Islet of Langerhans (tissue), 1 donor: Measurements from ENCODE around the gene CNNM3.

Experiments
- FAIRE-seq: peaks from one replicate; lab custom pipeline; 2011; peaks lifted over from hg19 to GRCh38; lab: Jason Lieb, UNC

CNNM3 gene

DNA sequence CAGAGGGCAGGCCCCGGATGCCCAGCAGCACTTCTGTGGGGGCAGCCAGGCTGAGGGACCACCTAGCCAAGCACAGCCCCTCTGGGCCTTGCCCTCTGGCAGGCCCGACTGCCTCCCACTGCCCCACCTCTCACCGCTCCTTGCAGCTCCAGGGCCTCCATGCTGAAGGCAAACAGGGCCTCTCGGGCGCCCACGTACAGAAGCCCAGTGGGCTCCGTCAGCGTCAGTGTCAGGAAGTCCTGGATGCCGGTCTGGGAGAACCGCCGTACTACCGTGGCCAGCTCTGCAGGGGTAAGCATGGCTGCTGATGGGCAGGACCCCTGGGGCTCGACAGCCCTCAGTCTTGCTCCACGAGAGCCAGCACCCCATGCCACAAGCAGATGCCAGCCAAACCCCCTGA, 50.1 kb downstream of the CNNM3 start:
- FAIRE-seq: no peak

DNA sequence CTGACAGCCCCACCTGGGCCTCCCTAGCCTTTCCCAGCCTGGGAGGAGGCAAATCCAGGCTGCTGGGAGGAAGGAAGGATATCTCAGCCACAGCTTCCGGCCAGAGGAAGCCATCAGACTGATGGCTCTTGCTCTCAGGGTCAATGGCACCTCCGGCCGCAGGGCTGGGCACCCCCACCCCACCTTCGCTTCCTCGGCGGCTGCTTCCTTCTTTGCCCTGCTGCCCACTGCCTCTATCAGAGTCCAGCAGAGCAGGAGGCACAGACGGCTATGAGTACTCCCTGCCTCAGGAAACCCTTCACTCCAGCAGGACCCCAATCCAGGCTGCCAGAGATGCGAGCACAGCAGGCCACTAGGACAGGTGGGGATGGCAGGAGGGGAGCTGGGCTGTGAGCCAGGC, 50.5 kb downstream of the CNNM3 start:
- no peak for FAIRE-seq

GRCh38 chr2:96866986-96867755, 51.1 kb downstream of the CNNM3 start:
- no peak for FAIRE-seq

GRCh38 chr2:96867756-96868554, 51.9 kb downstream of the CNNM3 start:
- no peak for FAIRE-seq

GRCh38 chr2:96868555-96869280, 52.6 kb downstream of the CNNM3 start:
- FAIRE-seq: no peak

- no peak for FAIRE-seq
Measured at GRCh38 chr2:96869281-96869821, 53.3 kb downstream of the CNNM3 start.

- FAIRE-seq: no peak
Measured at GRCh38 chr2:96869822-96870625, 54.0 kb downstream of the CNNM3 start, which contains the start of gene SEMA4C. SEMA4C (minus strand) TSS chr2:96870080; CDS start chr2:96867886, 2,194 bp downstream.

GRCh38 chr2:96870626-96871255, 54.7 kb downstream of the CNNM3 start:
- no peak for FAIRE-seq

- no peak for FAIRE-seq
Measured at GRCh38 chr2:96872591-96873349, 56.7 kb downstream of the CNNM3 start.

GRCh38 chr2:96873651-96874096, 57.6 kb downstream of the CNNM3 start:
- no peak for FAIRE-seq

- FAIRE-seq: no peak
Measured at GRCh38 chr2:96874198-96874831, 58.2 kb downstream of the CNNM3 start.

GRCh38 chr2:96875498-96876268, 59.6 kb downstream of the CNNM3 start:
- no peak for FAIRE-seq

DNA sequence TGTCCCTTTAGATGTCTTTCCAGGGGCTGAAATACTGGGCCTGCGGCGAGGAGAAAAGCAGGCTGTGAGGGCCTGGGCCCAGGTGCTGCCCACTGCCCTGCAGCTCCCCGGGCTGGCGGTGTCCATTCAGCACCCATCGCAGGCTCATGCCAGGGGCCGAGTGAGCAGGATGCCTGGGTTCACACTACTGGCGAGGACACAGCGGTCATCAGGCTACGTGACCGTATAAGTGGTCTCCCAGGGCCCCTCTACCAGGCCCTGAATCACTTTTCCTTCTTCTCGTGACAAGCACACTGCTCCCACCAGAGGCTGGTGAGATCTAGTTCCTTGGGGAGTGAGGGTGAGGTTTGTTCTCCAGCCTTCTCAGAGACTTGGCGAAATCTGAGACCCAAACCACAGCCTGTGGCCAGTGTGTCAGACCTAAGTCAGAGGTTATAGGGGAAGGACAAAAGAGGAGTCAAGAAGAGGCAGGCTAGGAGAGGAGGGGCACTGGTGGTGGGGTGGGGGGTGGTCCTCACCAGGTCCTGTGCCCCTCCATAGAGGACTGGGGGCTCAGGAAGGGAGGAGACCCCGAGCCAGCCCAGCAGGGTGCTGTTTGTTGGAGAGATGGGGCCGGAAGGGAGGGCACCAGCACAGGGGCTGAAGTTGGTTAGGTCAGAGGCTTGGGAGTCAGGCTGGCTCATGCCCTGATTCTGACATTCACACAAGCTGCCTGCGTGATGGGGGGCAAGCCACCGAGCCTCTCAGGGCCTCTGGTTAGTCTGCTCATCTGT, 60.4 kb downstream of the CNNM3 start:
- FAIRE-seq: no peak

DNA sequence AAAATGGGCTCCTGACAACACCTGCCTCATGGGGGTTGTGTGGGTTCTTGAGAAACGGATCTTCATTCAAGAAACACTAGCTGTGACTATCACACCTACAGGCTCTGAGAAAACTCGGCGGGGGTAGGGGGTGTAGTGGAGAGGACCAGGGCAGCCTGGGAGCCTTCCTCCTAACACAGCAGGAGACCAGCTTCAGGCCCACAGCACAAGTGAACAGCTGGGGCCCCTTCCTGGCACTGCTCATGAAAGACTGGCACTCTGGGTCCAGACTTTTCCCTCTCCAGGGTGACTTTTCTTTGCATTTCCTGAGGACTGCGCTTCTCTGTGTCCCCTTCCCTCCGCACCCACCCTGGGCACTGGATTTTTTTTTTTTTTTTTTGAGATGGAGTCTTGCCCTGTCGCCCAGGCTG, 61.0 kb downstream of the CNNM3 start:
- no peak for FAIRE-seq

GRCh38 chr2:96877631-96878092, 61.6 kb downstream of the CNNM3 start:
- FAIRE-seq: no peak

DNA sequence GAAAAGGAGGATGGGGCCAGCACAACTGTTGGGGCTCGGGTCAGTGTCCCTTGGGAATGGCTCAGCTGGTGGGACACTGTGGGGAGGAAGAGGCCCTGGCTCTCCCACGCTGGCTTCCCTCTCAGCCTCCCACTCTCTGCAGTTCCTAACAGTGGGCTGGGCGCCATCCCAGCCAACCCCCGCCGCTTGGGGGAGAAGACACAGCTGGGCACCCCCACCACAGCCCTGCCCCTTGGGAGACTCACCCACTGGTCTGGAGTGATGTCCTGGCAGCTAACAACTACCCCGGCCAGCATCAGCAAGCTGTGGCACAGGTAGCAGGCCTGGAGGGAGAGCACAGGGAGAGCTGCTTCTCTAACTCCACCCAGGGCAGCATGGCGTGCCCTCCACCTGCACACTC, 62.1 kb downstream of the CNNM3 start:
- no peak for FAIRE-seq

- FAIRE-seq: no peak
Measured at GRCh38 chr2:96878796-96879544, 62.9 kb downstream of the CNNM3 start.
